HEK293 (cell line): ENCODE measurements around the gene OVOL1.

ENCODE experiments used
- BCL11A ChIP-seq: fragments of 450-650 bp; formaldehyde crosslinking; IDR thresholded peaks from 2 replicates; pipeline ENCODE4 v1.5.1; 2016; ENCODE audit warnings: low read depth, missing biosample characterization, missing genetic modification characterization
- MYNN ChIP-seq: fragments of 450-650 bp; formaldehyde crosslinking; IDR thresholded peaks from 2 replicates; pipeline ENCODE4 v1.5.1; 2016; ENCODE audit warnings: missing biosample characterization, missing genetic modification characterization, borderline replicate concordance
- ZNF175 ChIP-seq: fragments of 450-650 bp; formaldehyde crosslinking; IDR thresholded peaks from 2 replicates; pipeline ENCODE4 v1.5.1; 2016; ENCODE audit warnings: missing biosample characterization, missing genetic modification characterization
- ZNF416 ChIP-seq: fragments of 450-650 bp; formaldehyde crosslinking; IDR thresholded peaks from 2 replicates; pipeline ENCODE4 v1.5.1; 2016; ENCODE audit warnings: missing biosample characterization, missing genetic modification characterization
- ZNF777 ChIP-seq: fragments of 450-650 bp; formaldehyde crosslinking; IDR thresholded peaks from 2 replicates; pipeline ENCODE4 v1.5.1; 2017; ENCODE audit warnings: missing biosample characterization, missing genetic modification characterization, borderline replicate concordance
- TF ChIP-seq, protein P1 (sequence below): fragments of 450-650 bp; formaldehyde crosslinking; IDR thresholded peaks from 2 replicates; pipeline ENCODE4 v1.5.1; 2016; ENCODE audit warnings: missing biosample characterization, missing genetic modification characterization
- TF ChIP-seq, protein P2 (sequence below): fragments of 450-650 bp; formaldehyde crosslinking; IDR thresholded peaks from 2 replicates; pipeline ENCODE4 v1.5.1; 2016; ENCODE audit warnings: missing biosample characterization, missing genetic modification characterization
- TF ChIP-seq, protein P3 (sequence below): fragments of 450-650 bp; formaldehyde crosslinking; IDR thresholded peaks from 2 replicates; pipeline ENCODE4 v1.5.1; 2016; ENCODE audit warnings: missing biosample characterization, missing genetic modification characterization
- TF ChIP-seq, protein P4 (sequence below): fragments of 450-650 bp; formaldehyde crosslinking; optimal IDR thresholded peaks from 2 replicates; pipeline ENCODE3; 2016; ENCODE audit warnings: missing biosample characterization, mild to moderate bottlenecking, missing genetic modification characterization
- TF ChIP-seq, protein P5 (sequence below): IDR thresholded peaks from 2 replicates; pipeline ENCODE4 v1.6.1; 2011; ENCODE audit warnings: mild to moderate bottlenecking, low read depth, low read length, borderline replicate concordance

DNA sequence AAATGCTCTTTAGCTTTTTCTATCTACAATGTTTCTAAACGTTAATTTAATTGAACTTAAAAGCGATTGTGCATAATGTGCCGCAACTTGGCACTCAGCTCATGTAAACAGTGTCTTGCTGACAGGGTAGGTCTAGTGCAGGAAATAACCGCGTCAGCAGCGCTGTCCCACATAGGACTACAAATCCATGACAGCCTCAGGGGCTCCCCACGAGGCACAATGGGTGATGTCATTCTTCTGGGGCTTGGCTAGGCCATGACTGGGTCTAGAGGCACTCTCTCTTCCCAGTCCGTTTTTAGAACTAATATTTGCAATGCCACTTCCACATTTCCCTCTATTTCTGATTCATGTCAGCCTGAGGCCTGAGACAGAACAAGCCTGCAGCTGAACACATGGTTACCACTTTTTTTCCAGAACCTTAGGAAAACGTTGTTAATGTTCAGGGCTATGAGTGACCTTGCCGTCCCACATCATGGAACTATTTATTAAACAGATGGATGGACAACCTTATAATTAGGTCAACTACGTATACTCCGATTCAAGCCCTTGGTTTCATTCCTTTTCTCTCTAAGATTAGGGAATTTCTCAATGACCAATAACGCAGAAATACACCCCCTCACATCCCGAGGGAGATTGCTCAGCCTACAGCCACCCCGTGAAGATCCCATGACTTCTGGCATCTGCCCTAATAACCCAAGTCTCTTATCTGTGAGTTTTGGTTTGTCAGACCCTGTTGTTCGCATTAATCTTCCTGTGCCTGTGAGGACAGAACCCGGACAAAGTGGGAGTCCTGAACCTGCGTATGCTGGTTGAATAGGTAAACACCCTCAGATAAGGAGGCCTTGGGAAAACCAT, 27.5 kb downstream of the OVOL1 start:
- TF ChIP-seq ZNF416 (tag by site-specific recombination) (no peak), BCL11A (tag by site-specific recombination) (no peak), ZNF175 (no peak), MYNN (no peak), ZNF777 (tag by site-specific recombination) (no peak)
- TF ChIP-seq, protein P1, sequence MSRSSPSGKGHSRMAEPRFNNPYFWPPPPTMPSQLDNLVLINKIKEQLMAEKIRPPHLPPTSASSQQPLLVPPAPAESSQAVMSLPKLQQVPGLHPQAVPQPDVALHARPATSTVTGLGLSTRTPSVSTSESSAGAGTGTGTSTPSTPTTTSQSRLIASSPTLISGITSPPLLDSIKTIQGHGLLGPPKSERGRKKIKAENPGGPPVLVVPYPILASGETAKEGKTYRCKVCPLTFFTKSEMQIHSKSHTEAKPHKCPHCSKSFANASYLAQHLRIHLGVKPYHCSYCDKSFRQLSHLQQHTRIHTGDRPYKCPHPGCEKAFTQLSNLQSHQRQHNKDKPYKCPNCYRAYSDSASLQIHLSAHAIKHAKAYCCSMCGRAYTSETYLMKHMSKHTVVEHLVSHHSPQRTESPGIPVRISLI (tag by site-specific recombination): no peak
- TF ChIP-seq, protein P2, sequence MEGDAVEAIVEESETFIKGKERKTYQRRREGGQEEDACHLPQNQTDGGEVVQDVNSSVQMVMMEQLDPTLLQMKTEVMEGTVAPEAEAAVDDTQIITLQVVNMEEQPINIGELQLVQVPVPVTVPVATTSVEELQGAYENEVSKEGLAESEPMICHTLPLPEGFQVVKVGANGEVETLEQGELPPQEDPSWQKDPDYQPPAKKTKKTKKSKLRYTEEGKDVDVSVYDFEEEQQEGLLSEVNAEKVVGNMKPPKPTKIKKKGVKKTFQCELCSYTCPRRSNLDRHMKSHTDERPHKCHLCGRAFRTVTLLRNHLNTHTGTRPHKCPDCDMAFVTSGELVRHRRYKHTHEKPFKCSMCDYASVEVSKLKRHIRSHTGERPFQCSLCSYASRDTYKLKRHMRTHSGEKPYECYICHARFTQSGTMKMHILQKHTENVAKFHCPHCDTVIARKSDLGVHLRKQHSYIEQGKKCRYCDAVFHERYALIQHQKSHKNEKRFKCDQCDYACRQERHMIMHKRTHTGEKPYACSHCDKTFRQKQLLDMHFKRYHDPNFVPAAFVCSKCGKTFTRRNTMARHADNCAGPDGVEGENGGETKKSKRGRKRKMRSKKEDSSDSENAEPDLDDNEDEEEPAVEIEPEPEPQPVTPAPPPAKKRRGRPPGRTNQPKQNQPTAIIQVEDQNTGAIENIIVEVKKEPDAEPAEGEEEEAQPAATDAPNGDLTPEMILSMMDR (tag by site-specific recombination): no peak
- TF ChIP-seq, protein P3, sequence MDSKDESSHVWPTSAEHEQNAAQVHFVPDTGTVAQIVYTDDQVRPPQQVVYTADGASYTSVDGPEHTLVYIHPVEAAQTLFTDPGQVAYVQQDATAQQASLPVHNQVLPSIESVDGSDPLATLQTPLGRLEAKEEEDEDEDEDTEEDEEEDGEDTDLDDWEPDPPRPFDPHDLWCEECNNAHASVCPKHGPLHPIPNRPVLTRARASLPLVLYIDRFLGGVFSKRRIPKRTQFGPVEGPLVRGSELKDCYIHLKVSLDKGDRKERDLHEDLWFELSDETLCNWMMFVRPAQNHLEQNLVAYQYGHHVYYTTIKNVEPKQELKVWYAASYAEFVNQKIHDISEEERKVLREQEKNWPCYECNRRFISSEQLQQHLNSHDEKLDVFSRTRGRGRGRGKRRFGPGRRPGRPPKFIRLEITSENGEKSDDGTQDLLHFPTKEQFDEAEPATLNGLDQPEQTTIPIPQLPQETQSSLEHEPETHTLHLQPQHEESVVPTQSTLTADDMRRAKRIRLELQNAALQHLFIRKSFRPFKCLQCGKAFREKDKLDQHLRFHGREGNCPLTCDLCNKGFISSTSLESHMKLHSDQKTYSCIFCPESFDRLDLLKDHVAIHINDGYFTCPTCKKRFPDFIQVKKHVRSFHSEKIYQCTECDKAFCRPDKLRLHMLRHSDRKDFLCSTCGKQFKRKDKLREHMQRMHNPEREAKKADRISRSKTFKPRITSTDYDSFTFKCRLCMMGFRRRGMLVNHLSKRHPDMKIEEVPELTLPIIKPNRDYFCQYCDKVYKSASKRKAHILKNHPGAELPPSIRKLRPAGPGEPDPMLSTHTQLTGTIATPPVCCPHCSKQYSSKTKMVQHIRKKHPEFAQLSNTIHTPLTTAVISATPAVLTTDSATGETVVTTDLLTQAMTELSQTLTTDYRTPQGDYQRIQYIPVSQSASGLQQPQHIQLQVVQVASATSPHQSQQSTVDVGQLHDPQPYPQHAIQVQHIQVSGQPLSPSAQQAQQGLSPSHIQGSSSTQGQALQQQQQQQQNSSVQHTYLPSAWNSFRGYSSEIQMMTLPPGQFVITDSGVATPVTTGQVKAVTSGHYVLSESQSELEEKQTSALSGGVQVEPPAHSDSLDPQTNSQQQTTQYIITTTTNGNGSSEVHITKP (tag by site-specific recombination): no peak
- TF ChIP-seq, protein P4, sequence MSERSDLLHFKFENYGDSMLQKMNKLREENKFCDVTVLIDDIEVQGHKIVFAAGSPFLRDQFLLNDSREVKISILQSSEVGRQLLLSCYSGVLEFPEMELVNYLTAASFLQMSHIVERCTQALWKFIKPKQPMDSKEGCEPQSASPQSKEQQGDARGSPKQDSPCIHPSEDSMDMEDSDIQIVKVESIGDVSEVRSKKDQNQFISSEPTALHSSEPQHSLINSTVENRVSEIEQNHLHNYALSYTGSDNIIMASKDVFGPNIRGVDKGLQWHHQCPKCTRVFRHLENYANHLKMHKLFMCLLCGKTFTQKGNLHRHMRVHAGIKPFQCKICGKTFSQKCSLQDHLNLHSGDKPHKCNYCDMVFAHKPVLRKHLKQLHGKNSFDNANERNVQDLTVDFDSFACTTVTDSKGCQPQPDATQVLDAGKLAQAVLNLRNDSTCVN: no peak
- TF ChIP-seq, protein P5, sequence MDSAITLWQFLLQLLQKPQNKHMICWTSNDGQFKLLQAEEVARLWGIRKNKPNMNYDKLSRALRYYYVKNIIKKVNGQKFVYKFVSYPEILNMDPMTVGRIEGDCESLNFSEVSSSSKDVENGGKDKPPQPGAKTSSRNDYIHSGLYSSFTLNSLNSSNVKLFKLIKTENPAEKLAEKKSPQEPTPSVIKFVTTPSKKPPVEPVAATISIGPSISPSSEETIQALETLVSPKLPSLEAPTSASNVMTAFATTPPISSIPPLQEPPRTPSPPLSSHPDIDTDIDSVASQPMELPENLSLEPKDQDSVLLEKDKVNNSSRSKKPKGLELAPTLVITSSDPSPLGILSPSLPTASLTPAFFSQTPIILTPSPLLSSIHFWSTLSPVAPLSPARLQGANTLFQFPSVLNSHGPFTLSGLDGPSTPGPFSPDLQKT: no peak
